ENCODE measurements around the gene IGSF21.
"Not testable (repeated sequence)": the region's sequence is repeated elsewhere in the genome, so short reads cannot be mapped to it uniquely, and the experiment has no call there.

IGSF21 gene

GRCh38 chr1:18400347-18401102 lies 292.9 kb downstream of the IGSF21 start:
- no peak for DNase-seq (ENCODE audit: low read depth)

- DNase-seq (ENCODE audit: low read depth): no peak
These were observed 294.3 kb downstream of the IGSF21 start for GRCh38 chr1:18401921-18402320.

GRCh38 chr1:18404460-18404859 lies 296.9 kb downstream of the IGSF21 start:
- DNase-seq (ENCODE audit: low read depth): no peak

GRCh38 chr1:18407166-18408045 lies 299.8 kb downstream of the IGSF21 start:
- no peak for DNase-seq (ENCODE audit: low read depth)

- DNase-seq (ENCODE audit: low read depth): no peak
These were observed 301.2 kb downstream of the IGSF21 start for GRCh38 chr1:18408656-18409370.

- no peak for DNase-seq (ENCODE audit: low read depth)
These were observed 302.1 kb downstream of the IGSF21 start for GRCh38 chr1:18409609-18410237.

GRCh38 chr1:18410407-18410806 lies 302.8 kb downstream of the IGSF21 start:
- no peak for DNase-seq (ENCODE audit: low read depth)

GRCh38 chr1:18411321-18411720 lies 303.7 kb downstream of the IGSF21 start:
- DNase-seq (ENCODE audit: low read depth): no peak

GRCh38 chr1:18411820-18412641 lies 304.4 kb downstream of the IGSF21 start:
- no peak for DNase-seq (ENCODE audit: low read depth)

GRCh38 chr1:18412882-18413353 lies 305.3 kb downstream of the IGSF21 start:
- no peak for DNase-seq (ENCODE audit: low read depth)

GRCh38 chr1:18413541-18414305 lies 306.1 kb downstream of the IGSF21 start:
- DNase-seq (ENCODE audit: low read depth): no peak

- no peak for DNase-seq (ENCODE audit: low read depth)
These were observed 306.7 kb downstream of the IGSF21 start for GRCh38 chr1:18414321-18414720.

GRCh38 chr1:18414872-18415447 lies 307.4 kb downstream of the IGSF21 start:
- DNase-seq (ENCODE audit: low read depth): no peak

- no peak for DNase-seq (ENCODE audit: low read depth)
These were observed 307.9 kb downstream of the IGSF21 start for GRCh38 chr1:18415448-18416027.

- DNase-seq (ENCODE audit: low read depth): not testable (repeated sequence)
These were observed 308.5 kb downstream of the IGSF21 start for GRCh38 chr1:18416126-18416525.

GRCh38 chr1:18417316-18418269 lies 310.0 kb downstream of the IGSF21 start:
- no peak for DNase-seq (ENCODE audit: low read depth)

GRCh38 chr1:18419113-18419844 lies 311.7 kb downstream of the IGSF21 start:
- DNase-seq (ENCODE audit: low read depth): no peak

GRCh38 chr1:18419845-18420184 lies 312.2 kb downstream of the IGSF21 start:
- DNase-seq (ENCODE audit: low read depth): no peak
